WERI-Rb-1 (cell line): Measurements from ENCODE around the gene HDAC3.

Source experiments
- DNase-seq: peaks from one replicate; pipeline ENCODE4 v3.0.0-alpha.2; 2020
- H3K27ac ChIP-seq: fragments of 250-450 bp; sonication (Bioruptor Pico); 2 replicates; pipeline ENCODE4 v1.5.1; 2020; ENCODE audit warnings: mild to moderate bottlenecking, moderate library complexity
- H3K27me3 ChIP-seq: fragments of 250-450 bp; sonication (Bioruptor Pico); 2 replicates; pipeline ENCODE4 v1.5.1; 2021; ENCODE audit warnings: mild to moderate bottlenecking, low read depth, moderate library complexity; ENCODE audit not compliant: insufficient read depth, severe bottlenecking
- H3K36me3 ChIP-seq: fragments of 250-450 bp; sonication (Bioruptor Pico); 2 replicates; pipeline ENCODE4 v1.5.1; 2020; ENCODE audit warnings: mild to moderate bottlenecking, moderate library complexity
- H3K4me3 ChIP-seq: 2 replicates; pipeline ENCODE4 v1.5.1; 2011; ENCODE audit warnings: low read depth, mild to moderate bottlenecking, control low read depth, low read length
- H3K9me3 ChIP-seq: fragments of 250-450 bp; sonication (Bioruptor Pico); 2 replicates; pipeline ENCODE4 v1.5.1; 2021; ENCODE audit warnings: mild to moderate bottlenecking, moderate library complexity; ENCODE audit not compliant: severe bottlenecking
- TF ChIP-seq, protein P1 (sequence below): IDR thresholded peaks from 2 replicates; pipeline ENCODE4 v1.5.1; 2011; ENCODE audit warnings: low read depth, mild to moderate bottlenecking, control low read depth, inconsistent platforms, low read length

Gene HDAC3

GRCh38 chr5:141618030-141618803 is 18.4 kb downstream of the HDAC3 start:
- H3K9me3 ChIP-seq = no peaks in the 10 kb centered on the region
- no peaks in the 10 kb centered on the region for H3K27me3 ChIP-seq
- H3K36me3 ChIP-seq = peaks cover 38% of the 10 kb centered on the region
- peak overlapping the region; percentile 90 for H3K27ac ChIP-seq
- peak overlapping the region; percentile 75 for H3K4me3 ChIP-seq
- TF ChIP-seq, protein P1, sequence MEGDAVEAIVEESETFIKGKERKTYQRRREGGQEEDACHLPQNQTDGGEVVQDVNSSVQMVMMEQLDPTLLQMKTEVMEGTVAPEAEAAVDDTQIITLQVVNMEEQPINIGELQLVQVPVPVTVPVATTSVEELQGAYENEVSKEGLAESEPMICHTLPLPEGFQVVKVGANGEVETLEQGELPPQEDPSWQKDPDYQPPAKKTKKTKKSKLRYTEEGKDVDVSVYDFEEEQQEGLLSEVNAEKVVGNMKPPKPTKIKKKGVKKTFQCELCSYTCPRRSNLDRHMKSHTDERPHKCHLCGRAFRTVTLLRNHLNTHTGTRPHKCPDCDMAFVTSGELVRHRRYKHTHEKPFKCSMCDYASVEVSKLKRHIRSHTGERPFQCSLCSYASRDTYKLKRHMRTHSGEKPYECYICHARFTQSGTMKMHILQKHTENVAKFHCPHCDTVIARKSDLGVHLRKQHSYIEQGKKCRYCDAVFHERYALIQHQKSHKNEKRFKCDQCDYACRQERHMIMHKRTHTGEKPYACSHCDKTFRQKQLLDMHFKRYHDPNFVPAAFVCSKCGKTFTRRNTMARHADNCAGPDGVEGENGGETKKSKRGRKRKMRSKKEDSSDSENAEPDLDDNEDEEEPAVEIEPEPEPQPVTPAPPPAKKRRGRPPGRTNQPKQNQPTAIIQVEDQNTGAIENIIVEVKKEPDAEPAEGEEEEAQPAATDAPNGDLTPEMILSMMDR = no peak
- peak; percentile 51 for DNase-seq

GRCh38 chr5:141617682-141618029 is 19.0 kb downstream of the HDAC3 start:
- H3K36me3 ChIP-seq = peaks cover 33% of the 10 kb centered on the region
- no peaks in the 10 kb centered on the region for H3K27me3 ChIP-seq
- peak overlapping the region; percentile 75 for H3K4me3 ChIP-seq
- no peak for DNase-seq
- no peaks in the 10 kb centered on the region for H3K9me3 ChIP-seq
- no peak overlapping the region; the same call in 1 of the 2 replicates for H3K27ac ChIP-seq
- TF ChIP-seq, protein P1 = no peak

DNA sequence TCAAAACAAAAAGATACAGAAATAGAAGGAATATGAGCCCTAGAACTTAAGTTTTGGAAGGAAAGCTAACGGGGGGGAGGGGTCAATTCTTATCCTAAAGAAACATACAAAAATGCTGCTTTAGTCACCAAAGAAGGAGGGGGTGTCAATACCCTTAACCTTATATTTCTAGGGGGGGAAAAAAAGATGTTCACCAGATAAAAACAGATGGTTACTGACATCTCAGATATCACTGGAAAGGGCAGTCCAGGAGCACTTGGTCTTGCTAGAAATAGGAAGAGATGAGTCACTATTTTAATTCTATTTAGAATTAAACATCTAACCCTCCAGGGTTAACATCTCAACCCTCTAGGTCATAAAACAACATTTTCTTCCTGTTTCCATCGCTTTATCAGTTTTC is 19.5 kb downstream of the HDAC3 start:
- TF ChIP-seq, protein P1 = no peak
- DNase-seq = no peak
- Histone ChIP-seq H3K4me3 (no peak overlapping the region), H3K27me3 (no peaks in the 10 kb centered on the region), H3K9me3 (no peaks in the 10 kb centered on the region), H3K27ac (no peak overlapping the region), H3K36me3 (peaks cover 30% of the 10 kb centered on the region)

- H3K27me3 ChIP-seq = no peaks in the 10 kb centered on the region
- no peak overlapping the region for H3K27ac ChIP-seq
- no peaks in the 10 kb centered on the region for H3K9me3 ChIP-seq
- TF ChIP-seq, protein P1 = no peak
- no peak for DNase-seq
- peaks cover 20% of the 10 kb centered on the region for H3K36me3 ChIP-seq
- H3K4me3 ChIP-seq = no peak overlapping the region
Observed at GRCh38 chr5:141615991-141616720, 20.5 kb downstream of the HDAC3 start.

DNA sequence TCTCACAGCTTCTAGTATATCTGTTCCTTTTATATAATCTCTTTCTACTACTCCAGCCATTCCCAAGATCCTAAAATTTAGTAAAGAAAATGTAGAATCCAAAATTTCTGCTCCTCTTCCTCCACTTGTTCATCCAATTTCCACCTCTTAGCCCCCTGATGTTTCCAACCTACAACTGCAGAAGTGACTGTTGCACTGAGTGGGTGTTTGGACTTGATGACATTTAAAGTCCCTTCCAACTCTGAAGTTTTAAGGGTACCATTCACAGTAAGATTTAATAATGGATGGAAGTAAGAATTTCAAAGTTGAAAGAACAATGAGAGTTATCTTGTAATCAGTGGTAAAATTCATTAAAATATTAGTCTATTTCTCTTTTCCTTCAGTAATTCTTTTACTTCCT is 23.3 kb downstream of the HDAC3 start:
- Histone ChIP-seq H3K27ac (no peak overlapping the region), H3K27me3 (no peaks in the 10 kb centered on the region), H3K4me3 (no peak overlapping the region), H3K9me3 (no peaks in the 10 kb centered on the region), H3K36me3 (no peaks in the 10 kb centered on the region; the same call in 1 of the 2 replicates)
- TF ChIP-seq, protein P1 = no peak
- no peak for DNase-seq
